HL-60 (cell line): ENCODE data around the gene PPA1.

ENCODE experiments used
- POLR2AphosphoS5 ChIP-seq: IDR thresholded peaks from 2 replicates; pipeline ENCODE4 v1.6.1; 2012; ENCODE audit warnings: low read depth
- TF ChIP-seq, protein P1 (sequence below): IDR thresholded peaks from one replicate; pipeline ENCODE4 v1.5.1; 2011; ENCODE audit warnings: low read length, control low read depth, inconsistent platforms; ENCODE audit not compliant: insufficient read depth

- TF ChIP-seq, protein P1, sequence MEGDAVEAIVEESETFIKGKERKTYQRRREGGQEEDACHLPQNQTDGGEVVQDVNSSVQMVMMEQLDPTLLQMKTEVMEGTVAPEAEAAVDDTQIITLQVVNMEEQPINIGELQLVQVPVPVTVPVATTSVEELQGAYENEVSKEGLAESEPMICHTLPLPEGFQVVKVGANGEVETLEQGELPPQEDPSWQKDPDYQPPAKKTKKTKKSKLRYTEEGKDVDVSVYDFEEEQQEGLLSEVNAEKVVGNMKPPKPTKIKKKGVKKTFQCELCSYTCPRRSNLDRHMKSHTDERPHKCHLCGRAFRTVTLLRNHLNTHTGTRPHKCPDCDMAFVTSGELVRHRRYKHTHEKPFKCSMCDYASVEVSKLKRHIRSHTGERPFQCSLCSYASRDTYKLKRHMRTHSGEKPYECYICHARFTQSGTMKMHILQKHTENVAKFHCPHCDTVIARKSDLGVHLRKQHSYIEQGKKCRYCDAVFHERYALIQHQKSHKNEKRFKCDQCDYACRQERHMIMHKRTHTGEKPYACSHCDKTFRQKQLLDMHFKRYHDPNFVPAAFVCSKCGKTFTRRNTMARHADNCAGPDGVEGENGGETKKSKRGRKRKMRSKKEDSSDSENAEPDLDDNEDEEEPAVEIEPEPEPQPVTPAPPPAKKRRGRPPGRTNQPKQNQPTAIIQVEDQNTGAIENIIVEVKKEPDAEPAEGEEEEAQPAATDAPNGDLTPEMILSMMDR, result no peak
- TF ChIP-seq POLR2AphosphoS5, result no peak
Measured at GRCh38 chr10:70183304-70183703, 49.9 kb downstream of the PPA1 start.
